Vagina (tissue), 2 donors: ENCODE results near the gene NFAM1.

Experiments
- CTCF ChIP-seq, 3 experiments: fragments of 450-650 bp in 2 of 3; fragments of 200-600 bp in 1 of 3; sonication (generic) in 1 of 3; IDR thresholded peaks; one replicate each; pipeline ENCODE4 v1.5.1; 2017 to 2019; ENCODE audit warnings: antibody characterized with exemption in 3 of 3, mild to moderate bottlenecking in 2 of 3, moderate library complexity in 2 of 3
- POLR2A ChIP-seq, 2 donors: fragments of 450-650 bp; IDR thresholded peaks; one replicate each; pipeline ENCODE4 v1.6.1; 2017; ENCODE audit warnings: antibody characterized with exemption in 2 of 2, mild to moderate bottlenecking in 2 of 2, moderate library complexity in 2 of 2

GRCh38 chr22:42369250-42370041 lies 62.8 kb downstream of the NFAM1 start:
- no peak for TF ChIP-seq CTCF (IDR thresholded peaks at IDR 0.05)
- no peak for TF ChIP-seq POLR2A (IDR thresholded peaks at IDR 0.05)
